ENCODE measurements around the gene PRKG2.

GRCh38 chr4:81052119-81053068 is 162.6 kb downstream of the PRKG2 start:
- TF ChIP-seq POLR2AphosphoS5 (IDR thresholded peaks at IDR 0.05; ENCODE audit: borderline replicate concordance, low read depth, low read length) = no peak
- TF ChIP-seq EZH2 (IDR thresholded peaks at IDR 0.05) = no peak
- no peak for TF ChIP-seq FOXP2 (optimal IDR thresholded peaks at IDR 0.05; ENCODE audit: control extremely low read depth, extremely low read length, insufficient read depth)

Measured in SK-N-MC (cell line).